ENCODE results near the gene EDARADD. TPM values are rescaled to one million over a fixed set of nuclear protein-coding genes. Genes with fewer than 3 reads are reported as not detected.

The EDARADD gene
- total and polyA plus RNA-seq, 10 donors, result 0.22 to 7.4 (median 2.1) TPM

DNA sequence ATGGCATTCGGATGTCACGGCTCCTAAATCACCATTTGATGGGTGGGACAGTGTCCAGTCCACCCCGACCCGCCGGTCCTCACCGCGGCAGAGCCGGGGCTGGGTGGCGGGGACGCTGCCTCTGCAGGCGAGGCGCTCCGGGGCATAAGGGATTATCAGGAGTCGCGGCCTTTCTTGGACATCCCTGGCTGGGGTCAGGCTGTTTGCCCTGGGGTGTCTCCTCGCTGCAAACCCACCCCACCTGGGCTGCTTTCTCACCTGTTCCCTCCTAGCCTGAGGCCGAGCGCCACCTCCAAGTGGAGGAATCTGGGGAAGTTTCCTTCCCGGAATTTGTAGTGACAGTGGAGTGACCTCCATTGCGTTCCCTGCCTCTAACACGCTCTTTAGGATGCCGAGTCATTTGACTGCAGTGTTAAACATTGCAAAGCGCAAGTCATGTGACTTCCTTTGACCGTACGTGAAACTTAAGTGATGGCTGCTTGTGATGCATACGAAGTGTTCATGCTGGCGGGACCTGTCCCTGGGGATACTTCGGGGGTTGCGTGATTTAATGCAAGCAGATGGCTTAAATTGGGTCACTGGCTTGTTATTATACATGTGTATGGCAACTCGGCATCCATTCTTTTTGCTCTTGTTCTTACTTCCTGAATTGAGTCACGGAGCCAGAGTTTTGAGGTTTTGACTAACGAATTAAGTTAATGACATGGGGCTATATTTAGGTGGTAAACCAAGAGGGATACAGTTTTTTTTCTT lies 130.2 kb downstream of the EDARADD start:
- 0 to 1% (median 0%) methylated on average over 16 to 32 of the region's 32 CpGs for WGBS, 5 donors
- TF ChIP-seq POLR2AphosphoS5 (IDR thresholded peaks at IDR 0.05), result peak in 2 of 3 donors; percentile 7 to 79
- TF ChIP-seq POLR2A (IDR thresholded peaks at IDR 0.05), result no peak
- TF ChIP-seq, protein P1, sequence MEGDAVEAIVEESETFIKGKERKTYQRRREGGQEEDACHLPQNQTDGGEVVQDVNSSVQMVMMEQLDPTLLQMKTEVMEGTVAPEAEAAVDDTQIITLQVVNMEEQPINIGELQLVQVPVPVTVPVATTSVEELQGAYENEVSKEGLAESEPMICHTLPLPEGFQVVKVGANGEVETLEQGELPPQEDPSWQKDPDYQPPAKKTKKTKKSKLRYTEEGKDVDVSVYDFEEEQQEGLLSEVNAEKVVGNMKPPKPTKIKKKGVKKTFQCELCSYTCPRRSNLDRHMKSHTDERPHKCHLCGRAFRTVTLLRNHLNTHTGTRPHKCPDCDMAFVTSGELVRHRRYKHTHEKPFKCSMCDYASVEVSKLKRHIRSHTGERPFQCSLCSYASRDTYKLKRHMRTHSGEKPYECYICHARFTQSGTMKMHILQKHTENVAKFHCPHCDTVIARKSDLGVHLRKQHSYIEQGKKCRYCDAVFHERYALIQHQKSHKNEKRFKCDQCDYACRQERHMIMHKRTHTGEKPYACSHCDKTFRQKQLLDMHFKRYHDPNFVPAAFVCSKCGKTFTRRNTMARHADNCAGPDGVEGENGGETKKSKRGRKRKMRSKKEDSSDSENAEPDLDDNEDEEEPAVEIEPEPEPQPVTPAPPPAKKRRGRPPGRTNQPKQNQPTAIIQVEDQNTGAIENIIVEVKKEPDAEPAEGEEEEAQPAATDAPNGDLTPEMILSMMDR (IDR thresholded peaks at IDR 0.05 in 8 of 11, conservative IDR thresholded peaks at IDR 0.05 in 3 of 11), result no peak
- peak overlapping the region; percentile 86 to 99 (median 97) for H3K27ac ChIP-seq
- intact Hi-C loops (cut with DNase I; ENCODE audit: low total_unique reads), result loop anchor here (5.0 kb wide), 1 partner anchor 242 kb away; the partner anchor contains the start of gene ERO1B
- no peaks in the 10 kb centered on the region for H3K9me3 ChIP-seq
- H3K4me1 ChIP-seq, result peaks cover 0 to 36% (median 17%) of the 10 kb centered on the region in 6 donors
- H3K4me3 ChIP-seq, result peak overlapping the region; percentile 88 to 98 (median 94)
- H3K36me3 ChIP-seq, result peaks cover 0 to 39% (median 21%) of the 10 kb centered on the region in 6 donors
- DNase-seq, result no peak
- no peaks in the 10 kb centered on the region for H3K27me3 ChIP-seq (replicated peaks in 1 of 7)

DNA sequence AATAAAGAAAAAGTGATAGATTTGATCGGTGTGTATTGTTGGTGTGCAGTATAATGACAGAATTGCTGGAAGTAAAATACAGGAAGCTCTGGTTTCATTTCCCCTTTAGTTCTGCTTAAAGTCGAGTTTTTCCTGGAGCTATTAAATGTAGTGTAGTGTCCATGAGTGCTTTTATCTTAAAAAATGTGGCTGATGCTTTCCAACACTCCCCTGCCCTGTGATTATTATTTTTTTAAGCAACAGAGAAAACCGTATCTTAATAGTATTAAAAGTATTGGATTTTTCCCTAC lies 130.8 kb downstream of the EDARADD start:
- Histone ChIP-seq H3K9me3 (no peaks in the 10 kb centered on the region), H3K27ac (peak overlapping the region; percentile 86 to 99 (median 97)), H3K4me1 (peaks cover 0 to 41% (median 17%) of the 10 kb centered on the region in 6 donors), H3K27me3 (replicated peaks in 1 of 7) (no peaks in the 10 kb centered on the region), H3K36me3 (peaks cover 0 to 44% (median 21%) of the 10 kb centered on the region in 6 donors), H3K4me3 (peak overlapping the region; percentile 88 to 98 (median 94))
- no peak for TF ChIP-seq POLR2A (IDR thresholded peaks at IDR 0.05)
- no peak for TF ChIP-seq POLR2AphosphoS5 (IDR thresholded peaks at IDR 0.05)
- TF ChIP-seq, protein P1 (IDR thresholded peaks at IDR 0.05 in 8 of 11, conservative IDR thresholded peaks at IDR 0.05 in 3 of 11), result no peak
- DNase-seq, result no peak
- intact Hi-C loops (cut with DNase I; ENCODE audit: low total_unique reads), result loop anchor here (5.0 kb wide), 1 partner anchor 243 kb away; the partner anchor contains the start of gene ERO1B
- 1 to 6% (median 4%) methylated on average over 3 of the region's 3 CpGs for WGBS, 5 donors

DNA sequence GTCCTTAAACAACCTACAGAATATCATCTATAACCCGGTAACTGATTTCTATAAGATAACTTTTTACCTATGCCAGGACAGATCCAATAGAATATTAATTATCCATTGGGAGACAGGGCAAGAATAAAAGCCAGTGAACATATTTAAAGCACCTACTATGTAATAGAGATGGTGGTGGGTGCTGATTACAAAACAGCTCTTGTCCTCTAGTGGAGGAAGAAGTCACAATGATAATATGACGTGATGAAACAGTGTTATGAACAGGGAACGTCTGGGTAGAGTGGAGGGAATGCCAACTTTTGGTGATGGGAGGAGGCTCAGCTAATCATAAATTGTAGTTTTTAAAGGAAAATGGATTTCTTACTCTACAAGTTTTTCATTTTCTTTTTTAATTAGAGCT lies 132.0 kb downstream of the EDARADD start:
- no peaks in the 10 kb centered on the region for H3K9me3 ChIP-seq
- peaks cover 0 to 53% (median 21%) of the 10 kb centered on the region in 6 donors for H3K36me3 ChIP-seq
- 63 to 86% (median 84%) methylated on average over 3 of the region's 3 CpGs for WGBS, 5 donors
- intact Hi-C loops (cut with DNase I; ENCODE audit: low total_unique reads), result no loop called here
- DNase-seq, result no peak
- TF ChIP-seq POLR2AphosphoS5 (IDR thresholded peaks at IDR 0.05), result no peak
- TF ChIP-seq, protein P1 (IDR thresholded peaks at IDR 0.05 in 8 of 11, conservative IDR thresholded peaks at IDR 0.05 in 3 of 11), result no peak
- TF ChIP-seq POLR2A (IDR thresholded peaks at IDR 0.05), result no peak
- no peaks in the 10 kb centered on the region for H3K27me3 ChIP-seq (replicated peaks in 1 of 7)
- H3K4me1 ChIP-seq, result peaks cover 0 to 54% (median 26%) of the 10 kb centered on the region in 6 donors
- no peak overlapping the region for H3K4me3 ChIP-seq
- H3K27ac ChIP-seq, result peak overlapping the region in 1 of 8 donors; percentile 14

DNA sequence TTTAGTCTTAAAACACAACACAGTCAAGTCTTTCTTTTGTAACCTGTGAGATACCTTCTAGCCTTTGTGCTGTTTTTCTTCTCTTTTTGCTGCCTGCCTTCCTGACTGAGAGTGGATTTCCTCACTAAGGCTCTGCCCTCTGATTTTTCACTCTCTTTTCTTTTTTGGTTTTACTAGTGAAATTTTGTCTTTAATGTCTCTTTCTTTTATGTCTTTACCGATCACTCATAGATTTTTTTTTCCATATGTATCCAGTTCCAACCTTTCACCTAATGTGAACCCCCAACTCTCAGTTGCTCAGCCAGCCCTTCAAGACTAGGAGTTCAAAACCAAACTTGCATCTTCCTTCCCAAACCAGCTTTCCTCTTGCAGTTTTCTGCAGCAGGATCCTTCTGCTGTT lies 136.2 kb downstream of the EDARADD start:
- peaks cover 0 to 88% (median 31%) of the 10 kb centered on the region in 6 donors for H3K36me3 ChIP-seq
- no peak overlapping the region for H3K4me3 ChIP-seq
- TF ChIP-seq POLR2AphosphoS5 (IDR thresholded peaks at IDR 0.05) (no peak), POLR2A (IDR thresholded peaks at IDR 0.05) (no peak)
- TF ChIP-seq, protein P1 (IDR thresholded peaks at IDR 0.05 in 8 of 11, conservative IDR thresholded peaks at IDR 0.05 in 3 of 11), result no peak
- DNase-seq, result no peak
- H3K27ac ChIP-seq, result peak overlapping the region in 3 of 8 donors; percentile 9 to 68 (median 61)
- 78 to 89% (median 84%) methylated on average over 1 of the region's 1 CpG for WGBS, 5 donors
- H3K4me1 ChIP-seq, result peaks cover 2 to 75% (median 30%) of the 10 kb centered on the region in 6 donors
- no peaks in the 10 kb centered on the region for H3K27me3 ChIP-seq (replicated peaks in 1 of 7)
- H3K9me3 ChIP-seq, result no peaks in the 10 kb centered on the region
- intact Hi-C loops (cut with DNase I; ENCODE audit: low total_unique reads), result no loop called here

Data from spleen (tissue), 11 donors.